Measurements from ENCODE around the gene ARPC5L.

- TF ChIP-seq POLR2AphosphoS5 (IDR thresholded peaks at IDR 0.05; ENCODE audit: control insufficient read depth, insufficient read depth, low read depth, low read length) (no peak), IFI16 (CRISPR knock-in tag; IDR thresholded peaks at IDR 0.05) (no peak), HNRNPK (IDR thresholded peaks at IDR 0.05; ENCODE audit: low read depth, low read length, poor library complexity, severe bottlenecking) (no peak)
These were observed 8.9 kb upstream of the ARPC5L start, which contains the start of gene WDR38 for GRCh38 chr9:124852829-124853531.
